Mucosa of rectum (tissue), 2 donors: ENCODE results near the gene OASL.
"Not testable (repeated sequence)": the region's sequence is repeated elsewhere in the genome, so short reads cannot be mapped to it uniquely, and the experiment has no call there.

ENCODE experiments used
- H3K27ac ChIP-seq, 2 donors: one replicate each; pipeline ENCODE4 v1.7.0; 2013; ENCODE audit warnings: inconsistent platforms in 2 of 2, low read depth in 2 of 2, low read length in 2 of 2
- H3K27me3 ChIP-seq, 2 donors: one replicate each; pipeline ENCODE4 v1.7.0; 2013; ENCODE audit warnings: low read length in 2 of 2; ENCODE audit not compliant: control insufficient read depth in 2 of 2, insufficient read depth in 2 of 2
- H3K36me3 ChIP-seq, 2 donors: one replicate each; pipeline ENCODE4 v1.7.0; 2013; ENCODE audit warnings: low read length in 2 of 2; ENCODE audit not compliant: control insufficient read depth in 2 of 2, insufficient read depth in 2 of 2
- H3K4me1 ChIP-seq, 2 donors: one replicate each; pipeline ENCODE4 v1.7.0; 2013; ENCODE audit warnings: low read length in 2 of 2, mild to moderate bottlenecking in 1 of 2; ENCODE audit not compliant: control insufficient read depth in 2 of 2, insufficient read depth in 2 of 2
- H3K4me3 ChIP-seq, 2 donors: one replicate each; pipeline ENCODE4 v1.7.0; 2013; ENCODE audit warnings: low read length in 2 of 2
- H3K9ac ChIP-seq, 2 donors: one replicate each; pipeline ENCODE4 v1.7.0; 2013; ENCODE audit warnings: low read length in 2 of 2, low read depth in 1 of 2, mild to moderate bottlenecking in 1 of 2
- H3K9me3 ChIP-seq, 2 donors: one replicate each; pipeline ENCODE4 v1.7.0; 2013; ENCODE audit warnings: low read length in 2 of 2; ENCODE audit not compliant: control insufficient read depth in 2 of 2
- donor health status: healthy.
- donor health status: Normal muscosa, but diverticular disease.

The OASL gene

DNA sequence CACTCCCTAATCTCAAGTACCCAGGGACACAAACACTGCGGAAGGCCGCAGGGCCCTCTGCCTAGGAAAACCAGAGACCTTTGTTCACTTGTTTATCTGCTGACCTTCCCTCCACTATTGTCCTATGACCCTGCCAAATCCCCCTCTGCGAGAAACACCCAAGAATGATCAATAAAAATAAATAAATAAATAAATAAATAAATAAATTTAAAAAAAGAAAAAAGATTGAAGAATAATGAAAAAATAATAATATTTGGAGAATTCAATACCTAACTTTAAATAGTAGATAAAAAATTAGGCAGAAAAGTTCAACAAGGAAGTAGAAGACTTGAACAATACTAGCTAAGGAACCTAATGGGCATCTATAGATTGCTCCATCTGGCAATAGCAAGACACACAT, 38.4 kb upstream of the OASL start:
- H3K4me1 ChIP-seq, H3K36me3 ChIP-seq, H3K27ac ChIP-seq, H3K4me3 ChIP-seq, H3K27me3 ChIP-seq, H3K9me3 ChIP-seq, H3K9ac ChIP-seq: not testable (repeated sequence)

DNA sequence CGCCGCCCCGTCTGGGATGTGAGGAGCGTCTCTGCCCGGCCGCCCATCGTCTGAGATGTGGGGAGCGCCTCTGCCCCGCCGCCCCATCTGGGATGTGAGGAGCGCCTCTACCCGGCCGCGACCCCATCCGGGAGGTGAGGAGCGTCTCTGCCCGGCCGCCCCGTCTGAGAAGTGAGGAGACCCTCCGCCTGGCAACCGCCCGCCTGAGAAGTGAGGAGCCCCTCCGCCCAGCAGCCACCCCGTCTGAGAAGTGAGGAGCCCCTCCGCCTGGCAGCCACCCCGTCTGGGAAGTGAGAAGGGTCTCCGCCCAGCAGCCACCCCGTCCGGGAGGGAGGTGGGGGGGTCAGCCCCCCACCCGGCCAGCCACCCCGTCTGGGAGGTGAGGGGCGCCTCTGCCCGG, 36.9 kb upstream of the OASL start:
- not testable (repeated sequence) for H3K36me3 ChIP-seq, H3K4me3 ChIP-seq, H3K27me3 ChIP-seq, H3K27ac ChIP-seq, H3K9me3 ChIP-seq, H3K4me1 ChIP-seq, H3K9ac ChIP-seq

DNA sequence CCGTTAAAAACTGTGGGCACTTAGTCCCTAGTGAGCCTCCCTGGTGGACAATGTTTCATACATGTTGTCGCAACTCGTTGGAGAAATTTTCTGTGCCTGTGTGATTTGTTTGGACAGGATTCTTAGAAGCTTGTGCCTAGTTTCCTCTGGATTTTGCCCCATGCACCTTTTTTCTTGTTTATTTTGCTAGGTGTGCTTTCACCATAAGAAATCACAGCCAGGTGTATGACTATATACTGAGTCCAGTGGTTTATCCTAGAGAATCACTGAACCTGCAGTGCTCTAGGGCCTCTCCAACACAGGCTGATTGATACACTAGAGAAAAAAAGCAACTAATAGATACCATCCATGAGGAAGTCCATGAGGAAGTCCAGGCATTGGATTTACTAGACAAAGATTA, 33.1 kb upstream of the OASL start:
- Histone ChIP-seq H3K4me1 (no peaks in the 10 kb centered on the region), H3K27me3 (no peaks in the 10 kb centered on the region), H3K9me3 (peaks cover 2 to 6% of the 10 kb centered on the region in 2 donors), H3K27ac (no peak overlapping the region), H3K4me3 (no peak overlapping the region), H3K36me3 (no peaks in the 10 kb centered on the region), H3K9ac (no peak overlapping the region)

DNA sequence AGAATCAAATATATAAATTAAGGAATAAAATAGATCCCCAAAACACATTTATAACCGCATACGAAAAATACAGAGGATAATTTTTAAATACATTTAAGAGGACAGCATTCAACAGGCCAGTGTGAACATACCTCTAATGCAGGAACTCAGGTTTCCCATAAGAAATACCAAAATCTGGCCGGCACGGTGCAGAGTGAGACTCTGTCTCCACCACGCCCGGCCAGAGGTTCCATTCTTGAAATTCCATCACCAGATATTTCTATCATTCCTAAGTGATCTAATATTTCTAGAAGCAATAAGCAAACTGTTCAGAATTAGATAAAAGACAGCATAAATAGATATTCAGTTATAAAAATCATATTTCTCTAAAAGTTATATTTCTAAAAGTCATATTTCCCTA, 30.2 kb upstream of the OASL start:
- Histone ChIP-seq H3K27ac (no peak overlapping the region), H3K36me3 (no peaks in the 10 kb centered on the region), H3K4me3 (no peak overlapping the region), H3K9ac (no peak overlapping the region), H3K27me3 (no peaks in the 10 kb centered on the region), H3K4me1 (no peaks in the 10 kb centered on the region), H3K9me3 (peaks cover 2 to 6% of the 10 kb centered on the region in 2 donors)

DNA sequence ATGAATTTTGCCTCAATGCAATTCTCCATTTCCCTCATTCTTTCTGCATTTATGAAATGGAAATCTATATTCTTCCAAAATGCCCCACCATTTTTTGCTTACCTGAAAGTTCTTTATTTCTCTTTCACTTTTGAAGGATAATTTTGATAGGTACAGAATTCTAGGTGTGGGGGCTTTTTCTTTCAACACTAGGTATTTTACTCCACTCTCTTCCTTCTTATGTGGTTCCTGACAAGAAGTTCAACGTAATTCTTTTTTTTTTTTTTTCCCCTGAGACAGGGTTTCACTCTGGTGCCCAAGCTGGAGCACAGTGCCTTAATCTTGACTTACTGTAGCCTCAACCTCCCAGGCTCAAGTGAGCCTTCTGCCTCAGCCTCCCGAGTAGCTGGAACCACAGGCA, 26.3 kb upstream of the OASL start:
- H3K4me3 ChIP-seq = no peak overlapping the region
- peaks cover 1 to 2% of the 10 kb centered on the region in 2 donors for H3K4me1 ChIP-seq
- no peaks in the 10 kb centered on the region for H3K36me3 ChIP-seq
- no peak overlapping the region for H3K27ac ChIP-seq
- H3K9ac ChIP-seq = no peak overlapping the region
- no peaks in the 10 kb centered on the region for H3K27me3 ChIP-seq
- H3K9me3 ChIP-seq = no peaks in the 10 kb centered on the region

DNA sequence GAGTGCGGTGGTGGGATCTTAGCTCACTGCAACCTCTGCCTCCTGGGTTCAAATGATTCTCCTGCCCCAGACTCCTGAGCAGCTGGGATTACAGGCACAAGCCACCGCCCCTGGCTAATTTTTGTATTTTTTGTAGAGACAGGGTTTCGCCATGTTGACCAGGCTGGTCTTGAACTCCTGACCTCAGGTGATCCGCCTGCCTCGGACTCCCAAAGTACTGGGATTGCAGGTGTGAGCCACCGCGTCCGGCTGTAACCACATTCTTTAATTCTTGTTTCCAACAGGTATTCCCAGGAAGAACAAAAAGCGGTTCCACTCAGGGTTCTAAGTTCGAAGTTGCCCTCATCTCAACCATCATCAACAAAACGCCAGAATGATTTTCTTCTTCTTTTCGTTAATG, 25.5 kb upstream of the OASL start:
- not testable (repeated sequence) for H3K9me3 ChIP-seq, H3K4me1 ChIP-seq, H3K27me3 ChIP-seq, H3K4me3 ChIP-seq, H3K27ac ChIP-seq, H3K36me3 ChIP-seq, H3K9ac ChIP-seq

DNA sequence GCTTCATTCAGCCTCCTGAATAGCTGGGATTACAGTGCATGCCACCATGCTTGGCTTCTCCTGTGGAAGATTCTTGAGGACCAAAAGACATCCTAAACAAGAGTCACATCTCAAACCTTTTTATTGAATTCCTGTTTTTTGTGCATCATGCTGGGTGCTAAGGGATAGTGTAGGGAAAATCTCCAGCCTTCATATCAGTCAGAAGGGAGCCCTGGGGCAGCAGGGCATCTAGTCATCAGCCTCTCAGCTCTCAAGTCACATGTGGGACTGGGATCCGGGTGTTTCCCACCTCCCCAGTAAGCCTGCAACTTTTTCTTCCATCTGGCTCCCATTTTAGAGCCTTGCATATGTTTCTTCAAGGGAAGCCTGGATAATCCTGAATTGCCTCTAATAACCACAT, 25.1 kb upstream of the OASL start:
- Histone ChIP-seq H3K4me3 (no peak overlapping the region), H3K9me3 (no peaks in the 10 kb centered on the region), H3K27me3 (no peaks in the 10 kb centered on the region), H3K9ac (no peak overlapping the region), H3K36me3 (no peaks in the 10 kb centered on the region), H3K27ac (no peak overlapping the region), H3K4me1 (peaks cover 3 to 4% of the 10 kb centered on the region in 2 donors)

DNA sequence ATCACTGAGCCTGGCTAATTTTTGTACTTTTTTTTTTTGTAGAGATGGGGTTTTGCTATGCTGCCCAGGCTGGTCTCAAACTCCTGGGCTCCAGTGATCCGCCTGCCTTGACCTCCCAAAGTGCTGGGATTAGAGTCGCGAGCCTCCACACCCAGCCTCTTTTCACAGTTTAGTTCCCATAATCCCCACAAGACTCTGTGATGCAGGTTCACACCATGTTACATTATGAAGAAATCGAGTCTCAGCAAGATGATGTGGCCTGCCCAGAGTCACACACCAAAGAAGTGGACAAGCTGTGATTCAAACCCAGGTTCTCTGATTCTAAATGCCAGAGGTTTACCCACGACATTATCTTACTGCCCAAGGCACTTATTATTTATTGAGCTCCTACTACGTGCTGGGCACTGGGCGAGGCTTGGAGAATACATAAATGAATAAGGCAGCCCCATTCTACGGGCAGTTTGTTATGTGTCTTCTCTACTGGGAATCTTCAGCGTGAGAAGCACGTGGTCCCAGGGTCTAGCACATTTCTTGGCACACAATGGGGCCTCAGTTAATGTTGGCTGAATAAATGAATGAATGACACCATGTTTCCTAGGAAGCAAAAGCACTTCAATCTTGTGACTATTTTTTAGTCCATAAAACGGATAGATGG, 23.5 kb upstream of the OASL start:
- H3K9ac ChIP-seq = no peak overlapping the region
- H3K9me3 ChIP-seq = no peaks in the 10 kb centered on the region
- no peaks in the 10 kb centered on the region for H3K27me3 ChIP-seq
- H3K27ac ChIP-seq = no peak overlapping the region
- no peaks in the 10 kb centered on the region for H3K36me3 ChIP-seq
- peaks cover 3 to 4% of the 10 kb centered on the region in 2 donors for H3K4me1 ChIP-seq
- H3K4me3 ChIP-seq = no peak overlapping the region

DNA sequence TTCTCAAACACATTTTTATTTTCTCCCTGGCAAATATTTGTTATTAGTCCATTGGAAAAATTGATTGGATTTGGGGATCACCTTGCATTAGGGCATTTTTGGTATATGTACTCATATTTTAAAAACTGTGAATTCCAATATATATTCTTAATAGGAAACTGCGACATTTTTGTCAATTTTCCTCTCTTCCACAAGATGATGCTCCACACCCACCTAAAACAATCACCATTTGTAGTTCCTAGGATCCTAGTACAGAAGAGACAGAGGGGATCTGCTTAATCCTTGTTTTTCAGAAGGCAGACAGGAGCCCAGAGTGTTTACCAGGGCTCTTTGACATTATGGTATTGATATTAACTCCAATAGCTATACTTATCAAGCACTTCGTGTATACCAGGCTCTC, 22.8 kb upstream of the OASL start:
- Histone ChIP-seq H3K4me3 (no peak overlapping the region), H3K27ac (no peak overlapping the region), H3K4me1 (peaks cover 3 to 4% of the 10 kb centered on the region in 2 donors), H3K27me3 (no peaks in the 10 kb centered on the region), H3K36me3 (no peaks in the 10 kb centered on the region), H3K9me3 (no peaks in the 10 kb centered on the region), H3K9ac (no peak overlapping the region)

DNA sequence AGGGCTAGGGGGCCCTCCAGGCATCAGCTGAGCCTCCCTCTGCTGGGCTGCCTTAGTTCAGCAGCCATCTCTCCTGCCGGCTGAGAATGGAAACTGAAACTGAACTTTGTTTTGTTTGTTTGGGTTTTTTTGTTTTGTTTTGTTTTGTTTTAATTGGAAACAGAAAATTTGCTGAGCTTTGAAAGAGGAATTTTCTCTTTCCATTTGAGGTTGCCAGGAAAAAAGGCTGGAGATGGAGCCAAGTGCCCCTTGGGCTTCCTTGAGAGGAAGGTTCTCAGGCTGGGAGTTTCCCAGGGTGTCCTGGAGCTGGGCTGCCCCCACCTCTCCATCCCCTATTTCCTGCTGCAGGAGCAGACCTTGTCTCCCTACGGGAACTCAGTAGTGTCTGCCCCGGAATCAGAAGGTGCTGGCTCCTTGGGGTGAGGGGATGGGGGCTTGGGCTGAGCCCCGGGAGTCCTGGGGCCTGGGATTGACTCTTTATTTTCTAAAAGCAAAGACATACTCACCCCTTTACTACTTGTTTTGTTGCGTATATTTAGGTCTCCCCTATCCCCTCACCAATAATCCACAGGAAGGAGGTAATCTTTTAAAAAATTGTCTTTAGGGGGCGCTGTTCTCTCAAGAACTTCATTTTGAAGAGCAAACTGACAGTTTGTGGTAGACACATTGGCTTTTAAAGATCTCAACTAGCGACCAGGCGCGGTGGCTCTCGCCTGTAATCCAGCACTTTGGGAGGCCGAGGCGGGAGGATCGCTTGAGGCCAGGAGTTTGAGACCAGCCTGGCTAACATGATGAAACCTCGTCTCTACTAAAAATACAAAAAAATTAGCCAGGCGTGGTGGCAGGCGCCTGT, 21.3 kb upstream of the OASL start:
- H3K36me3 ChIP-seq = no peaks in the 10 kb centered on the region
- peak overlapping the region; percentile 52 to 55 for H3K9ac ChIP-seq
- H3K27me3 ChIP-seq = no peaks in the 10 kb centered on the region
- H3K9me3 ChIP-seq = no peaks in the 10 kb centered on the region
- H3K4me1 ChIP-seq = peaks cover 3 to 4% of the 10 kb centered on the region in 2 donors
- peak overlapping the region; percentile 55 to 73 for H3K4me3 ChIP-seq
- H3K27ac ChIP-seq = peak overlapping the region; percentile 59 to 81
